AG09319 (cell line): ENCODE data around the gene TRAF7.

Experiments
- DNase-seq: peaks from one replicate; pipeline ENCODE4 v3.0.0-alpha.2; 2010; ENCODE audit warnings: low read depth; ENCODE audit errors: extremely low read depth
- TF ChIP-seq, protein P1 (sequence below): IDR thresholded peaks from 2 replicates; pipeline ENCODE4 v1.5.1; 2011; ENCODE audit warnings: low read depth, mild to moderate bottlenecking, inconsistent platforms, low read length, moderate library complexity

Gene TRAF7

GRCh38 chr16:2147981-2148671 lies 7.5 kb upstream of the TRAF7 start, which contains the start of gene RAB26:
Gene RAB26, plus strand, starts transcription at chr16:2148625. Its CDS starts 159 bp downstream, at chr16:2148784.
- no peak for DNase-seq
- TF ChIP-seq, protein P1, sequence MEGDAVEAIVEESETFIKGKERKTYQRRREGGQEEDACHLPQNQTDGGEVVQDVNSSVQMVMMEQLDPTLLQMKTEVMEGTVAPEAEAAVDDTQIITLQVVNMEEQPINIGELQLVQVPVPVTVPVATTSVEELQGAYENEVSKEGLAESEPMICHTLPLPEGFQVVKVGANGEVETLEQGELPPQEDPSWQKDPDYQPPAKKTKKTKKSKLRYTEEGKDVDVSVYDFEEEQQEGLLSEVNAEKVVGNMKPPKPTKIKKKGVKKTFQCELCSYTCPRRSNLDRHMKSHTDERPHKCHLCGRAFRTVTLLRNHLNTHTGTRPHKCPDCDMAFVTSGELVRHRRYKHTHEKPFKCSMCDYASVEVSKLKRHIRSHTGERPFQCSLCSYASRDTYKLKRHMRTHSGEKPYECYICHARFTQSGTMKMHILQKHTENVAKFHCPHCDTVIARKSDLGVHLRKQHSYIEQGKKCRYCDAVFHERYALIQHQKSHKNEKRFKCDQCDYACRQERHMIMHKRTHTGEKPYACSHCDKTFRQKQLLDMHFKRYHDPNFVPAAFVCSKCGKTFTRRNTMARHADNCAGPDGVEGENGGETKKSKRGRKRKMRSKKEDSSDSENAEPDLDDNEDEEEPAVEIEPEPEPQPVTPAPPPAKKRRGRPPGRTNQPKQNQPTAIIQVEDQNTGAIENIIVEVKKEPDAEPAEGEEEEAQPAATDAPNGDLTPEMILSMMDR, result no peak

- TF ChIP-seq, protein P1, result no peak
- DNase-seq, result no peak
Measured at GRCh38 chr16:2148714-2149629, 6.6 kb upstream of the TRAF7 start.

- TF ChIP-seq, protein P1, result no peak
- DNase-seq, result no peak
Measured at GRCh38 chr16:2149630-2150417, 5.8 kb upstream of the TRAF7 start.

DNA sequence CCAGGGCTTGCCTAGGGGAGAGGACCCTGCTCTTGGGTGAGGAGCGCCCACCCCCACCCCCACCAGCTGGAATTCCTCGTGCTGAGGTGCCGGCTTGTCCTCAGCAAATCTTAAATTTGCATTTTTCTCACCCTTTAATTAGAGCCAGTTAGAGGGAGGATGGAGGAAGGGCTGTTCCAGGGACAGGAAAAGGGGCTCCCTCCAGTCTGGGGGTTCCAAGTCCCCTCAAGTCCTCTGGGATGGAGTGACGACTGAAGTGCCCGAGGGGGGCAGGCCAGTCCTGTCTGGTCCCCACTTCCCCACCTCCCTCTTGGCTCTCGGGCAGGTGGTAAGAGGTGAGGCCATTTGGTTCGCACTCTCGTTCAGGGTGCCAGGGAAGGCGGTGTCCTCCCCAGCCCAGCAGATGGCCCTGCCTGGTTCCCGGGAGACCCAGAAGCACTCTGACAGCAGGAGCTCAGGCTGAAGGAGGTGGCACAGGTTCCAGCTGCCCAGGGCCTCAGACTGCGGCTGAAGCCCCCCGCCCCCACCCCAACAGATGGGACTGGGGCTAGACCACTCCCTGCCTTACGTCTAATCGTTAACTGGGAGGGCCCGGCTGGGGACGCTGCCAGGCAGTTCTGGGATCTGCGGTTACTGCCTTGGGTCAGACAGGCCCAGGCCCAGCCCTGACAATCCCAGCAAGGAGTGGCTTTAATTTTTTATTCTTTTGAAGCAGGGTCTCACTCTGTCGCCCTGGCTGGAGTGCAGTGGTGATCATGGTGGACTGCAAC lies 5.0 kb upstream of the TRAF7 start:
- no peak for DNase-seq
- TF ChIP-seq, protein P1, result no peak; the same call in none of the 2 replicates

GRCh38 chr16:2151188-2152091 lies 4.1 kb upstream of the TRAF7 start:
- DNase-seq, result no peak

More at GRCh38 chr16:2151188-2152091, 4.1 kb upstream of the TRAF7 start:
- TF ChIP-seq, protein P1, result no peak
